ENCODE data around the gene SHC2.

Gene SHC2

GRCh38 chr19:370641-371330, 90.0 kb downstream of the SHC2 start:
- no peak for DNase-seq

GRCh38 chr19:369876-370275, 91.0 kb downstream of the SHC2 start:
- no peak for DNase-seq

- no peak for DNase-seq
Measured at GRCh38 chr19:369256-369655, 91.6 kb downstream of the SHC2 start.

GRCh38 chr19:368630-369024, 92.2 kb downstream of the SHC2 start:
- no peak for DNase-seq

GRCh38 chr19:367963-368629, 92.7 kb downstream of the SHC2 start:
- DNase-seq: no peak

- DNase-seq: no peak
Measured at GRCh38 chr19:367561-367960, 93.3 kb downstream of the SHC2 start.

- DNase-seq: no peak
Measured at GRCh38 chr19:366951-367350, 93.9 kb downstream of the SHC2 start.

Data from NK-92 treated with Interleukin-12 subunit alpha and Interleukin-12 subunit beta, amount 100 ng/mL, for 24 hours (cell line).